ENCODE data around the gene SMIM24. TPM values are rescaled to one million over a fixed set of nuclear protein-coding genes. Genes with fewer than 3 reads are reported as not detected.

The SMIM24 gene
- total and polyA plus RNA-seq, 9 of the 15 experiments (the other 6 are each of a cell fraction or from before 2014, with no cell fraction given), result 0.45 to 12.3 (median 1.4) TPM; not detected in 1

DNA sequence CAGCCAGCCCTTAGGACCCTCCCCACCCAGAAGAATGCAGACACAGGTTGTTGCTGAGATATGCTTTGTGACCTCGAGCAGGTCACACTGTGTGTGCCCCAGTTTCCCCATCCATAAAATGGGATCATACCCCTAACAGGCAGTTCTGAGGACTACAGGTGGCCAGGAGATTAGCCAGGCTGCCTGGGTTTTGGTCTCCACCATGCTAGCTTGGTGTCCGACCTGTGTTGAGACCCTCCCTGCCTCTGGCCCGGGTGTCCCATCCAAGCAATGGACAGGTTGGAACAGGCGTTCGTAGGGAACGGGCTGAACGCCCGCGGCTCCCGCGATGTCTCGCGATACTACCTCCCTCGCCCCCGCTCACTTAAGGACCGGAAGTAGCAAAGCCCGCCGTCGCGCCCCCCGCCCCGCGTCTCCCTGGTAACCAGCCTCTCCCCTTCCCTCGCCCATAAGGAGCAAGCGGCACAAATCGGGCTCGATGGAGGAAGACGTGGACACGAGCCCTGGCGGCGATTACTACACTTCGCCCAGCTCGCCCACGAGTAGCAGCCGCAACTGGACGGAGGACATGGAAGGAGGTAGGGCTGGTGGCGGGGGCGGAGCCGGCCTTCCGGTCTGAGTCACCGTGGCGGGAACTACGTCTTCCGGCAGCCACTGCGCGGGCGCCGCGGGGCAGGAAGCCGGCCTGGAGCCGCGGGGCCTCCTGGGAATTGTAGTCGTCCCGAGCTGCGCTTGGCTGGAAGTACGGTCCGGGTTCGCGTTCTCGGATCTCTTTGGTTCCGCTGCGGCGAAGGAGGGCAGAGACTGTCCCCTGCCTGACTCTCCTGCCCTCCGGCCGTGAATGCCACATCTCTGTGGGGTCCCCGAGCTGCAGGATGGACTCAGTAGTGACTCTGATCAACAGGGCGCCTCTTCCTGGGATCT, 45.4 kb downstream of the SMIM24 start (continued):
- no peak for TF ChIP-seq ILK (tag; IDR thresholded peaks at IDR 0.05; ENCODE audit: borderline replicate concordance, low read depth)
- TF ChIP-seq, protein P1, sequence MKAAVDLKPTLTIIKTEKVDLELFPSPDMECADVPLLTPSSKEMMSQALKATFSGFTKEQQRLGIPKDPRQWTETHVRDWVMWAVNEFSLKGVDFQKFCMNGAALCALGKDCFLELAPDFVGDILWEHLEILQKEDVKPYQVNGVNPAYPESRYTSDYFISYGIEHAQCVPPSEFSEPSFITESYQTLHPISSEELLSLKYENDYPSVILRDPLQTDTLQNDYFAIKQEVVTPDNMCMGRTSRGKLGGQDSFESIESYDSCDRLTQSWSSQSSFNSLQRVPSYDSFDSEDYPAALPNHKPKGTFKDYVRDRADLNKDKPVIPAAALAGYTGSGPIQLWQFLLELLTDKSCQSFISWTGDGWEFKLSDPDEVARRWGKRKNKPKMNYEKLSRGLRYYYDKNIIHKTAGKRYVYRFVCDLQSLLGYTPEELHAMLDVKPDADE (conservative IDR thresholded peaks at IDR 0.05; ENCODE audit: control insufficient read depth, low read depth, low read length), result peak; percentile 99
- peak; percentile 57; the same call in 1 of the 2 replicates for TF ChIP-seq ZBTB17 (CRISPR knock-in tag; IDR thresholded peaks at IDR 0.05)
- TF ChIP-seq, protein P2, sequence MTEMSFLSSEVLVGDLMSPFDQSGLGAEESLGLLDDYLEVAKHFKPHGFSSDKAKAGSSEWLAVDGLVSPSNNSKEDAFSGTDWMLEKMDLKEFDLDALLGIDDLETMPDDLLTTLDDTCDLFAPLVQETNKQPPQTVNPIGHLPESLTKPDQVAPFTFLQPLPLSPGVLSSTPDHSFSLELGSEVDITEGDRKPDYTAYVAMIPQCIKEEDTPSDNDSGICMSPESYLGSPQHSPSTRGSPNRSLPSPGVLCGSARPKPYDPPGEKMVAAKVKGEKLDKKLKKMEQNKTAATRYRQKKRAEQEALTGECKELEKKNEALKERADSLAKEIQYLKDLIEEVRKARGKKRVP (CRISPR knock-in tag; IDR thresholded peaks at IDR 0.05), result no peak
- TF ChIP-seq E2F6 (IDR thresholded peaks at IDR 0.05; ENCODE audit: borderline replicate concordance in 1 of 2, extremely low read depth in 1 of 2, insufficient read depth in 1 of 2, insufficient read length in 1 of 2, low read depth in 1 of 2, low read length in 1 of 2, poor library complexity in 1 of 2, severe bottlenecking in 1 of 2), result peak; percentile 67 to 74
- TF ChIP-seq NR3C1 (CRISPR knock-in tag; IDR thresholded peaks at IDR 0.05), result no peak
- no peak for TF ChIP-seq PHF21A (IDR thresholded peaks at IDR 0.05; ENCODE audit: borderline replicate concordance, low read depth)
- TF ChIP-seq TFAM (CRISPR knock-in tag; conservative IDR thresholded peaks at IDR 0.05), result no peak
- TF ChIP-seq NR2C1 (IDR thresholded peaks at IDR 0.05), result peak; percentile 49; the same call in 1 of the 2 replicates
- TF ChIP-seq NR2C1 (tag; IDR thresholded peaks at IDR 0.05), result peak; percentile 73
- peak; percentile 92 for TF ChIP-seq RBFOX2 (IDR thresholded peaks at IDR 0.05; ENCODE audit: low read depth, low read length)
- TF ChIP-seq DACH1 (IDR thresholded peaks at IDR 0.05; ENCODE audit: partially characterized antibody), result no peak
- no peak for TF ChIP-seq ZNF77 (CRISPR knock-in tag; IDR thresholded peaks at IDR 0.05)
- TF ChIP-seq KDM1A (IDR thresholded peaks at IDR 0.05), result peak; percentile 90 to 98
- no peak; the same call in 1 of the 2 replicates for TF ChIP-seq PHTF2 (CRISPR knock-in tag; IDR thresholded peaks at IDR 0.05)
- peak; percentile 61; the same call in 1 of the 2 replicates for TF ChIP-seq DIDO1 (tag; IDR thresholded peaks at IDR 0.05; ENCODE audit: low read depth)
- no peak for TF ChIP-seq ZNF444 (CRISPR knock-in tag; IDR thresholded peaks at IDR 0.05)
- peak; percentile 95; the same call in 1 of the 2 replicates for TF ChIP-seq POLR2AphosphoS2 (IDR thresholded peaks at IDR 0.05; ENCODE audit: low read length)
- no peak for TF ChIP-seq NCOA6 (IDR thresholded peaks at IDR 0.05)
- TF ChIP-seq MXD1 (CRISPR knock-in tag; IDR thresholded peaks at IDR 0.05; ENCODE audit: borderline replicate concordance, poor library complexity, severe bottlenecking), result no peak
- TF ChIP-seq ERF (CRISPR knock-in tag; IDR thresholded peaks at IDR 0.05), result peak; percentile 63; the same call in 1 of the 2 replicates
- TF ChIP-seq RHOXF2B (CRISPR knock-in tag; conservative IDR thresholded peaks at IDR 0.05), result no peak
- TF ChIP-seq ZC3H8 (IDR thresholded peaks at IDR 0.05), result no peak
- TF ChIP-seq MTA2 (IDR thresholded peaks at IDR 0.05; ENCODE audit: low read depth), result no peak
- TF ChIP-seq KAT8 (IDR thresholded peaks at IDR 0.05; ENCODE audit: low read depth), result no peak; the same call in 1 of the 2 replicates
- TF ChIP-seq KLF6 (CRISPR knock-in tag; IDR thresholded peaks at IDR 0.05; ENCODE audit: borderline replicate concordance), result peak; percentile 57; the same call in 1 of the 2 replicates
- no peak for TF ChIP-seq ZNF316 (IDR thresholded peaks at IDR 0.05)
